GM21367 (cell line): ENCODE data around the gene RNU5D-1.
"Not testable (repeated sequence)": the region's sequence is repeated elsewhere in the genome, so short reads cannot be mapped to it uniquely, and the experiment has no call there.

Experiments
- ATAC-seq: cut with Tn5 transposase; IDR thresholded peaks from one replicate; pipeline ENCODE4 v1.9.1; 2021; ENCODE audit not compliant: unreplicated experiment

Gene RNU5D-1

DNA sequence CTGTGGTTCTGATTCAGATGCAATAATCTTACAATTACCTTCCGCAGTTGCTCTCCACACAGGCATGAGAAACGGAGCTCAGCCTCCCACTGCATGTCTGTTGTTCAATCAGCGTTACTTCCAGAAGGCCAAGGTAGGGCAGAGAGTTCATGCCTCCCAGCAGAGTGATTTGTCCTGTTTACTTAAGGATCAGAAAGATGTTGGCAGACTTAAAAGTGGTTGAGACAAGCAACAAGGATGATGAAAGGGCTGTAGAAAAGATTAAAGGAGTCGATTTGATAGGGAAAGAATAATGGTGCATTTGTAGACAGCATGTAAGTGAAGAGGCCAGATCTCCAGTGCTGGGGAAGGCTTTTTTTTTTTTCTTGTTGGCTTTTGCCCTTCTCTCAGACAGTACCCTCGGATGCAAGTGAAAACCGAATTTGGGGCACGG, 29.8 kb downstream of the RNU5D-1 start:
- no peak for ATAC-seq

DNA sequence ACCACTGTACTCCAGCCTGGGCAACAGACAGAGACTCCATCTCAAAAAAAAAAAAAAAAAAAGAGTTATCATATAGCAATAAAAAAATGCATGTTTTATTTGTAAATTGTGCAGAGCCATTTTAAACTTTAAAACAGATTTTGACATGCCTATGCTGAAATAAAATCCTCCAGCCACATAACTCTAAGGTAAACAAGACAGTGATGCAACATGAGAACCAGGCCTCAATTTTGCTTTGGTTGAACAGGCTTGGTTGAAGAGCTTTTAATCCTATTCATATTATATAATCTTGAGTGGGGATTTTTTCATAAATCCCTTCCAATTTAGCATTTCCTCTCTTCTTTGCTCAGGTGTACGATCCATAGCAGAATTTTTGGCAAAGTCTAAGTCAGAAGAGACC, 30.4 kb downstream of the RNU5D-1 start:
- no peak for ATAC-seq

DNA sequence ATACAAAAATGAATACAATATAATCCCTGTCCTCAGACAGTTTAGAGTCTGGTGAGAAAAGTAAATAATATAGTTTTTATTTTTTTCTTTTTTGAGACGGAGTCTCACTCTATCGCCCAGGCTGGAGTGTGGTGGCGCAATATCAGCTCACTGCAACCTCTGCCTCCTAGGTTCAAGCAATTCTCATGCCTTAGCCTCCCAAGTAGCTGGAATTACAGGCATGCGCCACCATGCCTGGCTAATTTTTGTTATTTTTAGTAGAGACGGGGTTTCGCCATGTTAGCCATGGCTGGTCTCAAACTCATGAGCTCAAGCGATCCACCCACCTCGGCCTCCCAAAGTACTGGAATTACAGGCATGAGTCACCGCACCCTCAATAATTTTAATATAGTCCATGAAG, 31.6 kb downstream of the RNU5D-1 start:
- not testable (repeated sequence) for ATAC-seq

DNA sequence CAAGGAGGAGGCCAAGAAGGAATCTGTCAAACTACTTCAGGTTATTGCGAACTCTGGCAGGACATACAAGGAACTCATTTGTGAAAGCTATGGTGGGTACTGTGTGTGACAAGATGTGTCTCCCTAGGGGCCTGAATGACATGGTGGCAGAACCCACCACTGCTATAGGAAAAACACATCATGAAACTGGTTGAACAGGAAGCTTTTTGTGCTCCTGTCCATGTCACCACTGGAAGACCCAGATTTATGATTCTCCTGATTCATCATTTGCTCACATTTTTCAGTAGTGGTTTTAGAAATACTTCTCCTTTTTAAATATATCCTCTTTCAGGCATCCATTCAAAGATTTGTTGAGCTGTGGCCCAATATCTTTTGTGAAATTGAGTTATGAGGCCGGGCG, 32.8 kb downstream of the RNU5D-1 start:
- ATAC-seq: no peak

DNA sequence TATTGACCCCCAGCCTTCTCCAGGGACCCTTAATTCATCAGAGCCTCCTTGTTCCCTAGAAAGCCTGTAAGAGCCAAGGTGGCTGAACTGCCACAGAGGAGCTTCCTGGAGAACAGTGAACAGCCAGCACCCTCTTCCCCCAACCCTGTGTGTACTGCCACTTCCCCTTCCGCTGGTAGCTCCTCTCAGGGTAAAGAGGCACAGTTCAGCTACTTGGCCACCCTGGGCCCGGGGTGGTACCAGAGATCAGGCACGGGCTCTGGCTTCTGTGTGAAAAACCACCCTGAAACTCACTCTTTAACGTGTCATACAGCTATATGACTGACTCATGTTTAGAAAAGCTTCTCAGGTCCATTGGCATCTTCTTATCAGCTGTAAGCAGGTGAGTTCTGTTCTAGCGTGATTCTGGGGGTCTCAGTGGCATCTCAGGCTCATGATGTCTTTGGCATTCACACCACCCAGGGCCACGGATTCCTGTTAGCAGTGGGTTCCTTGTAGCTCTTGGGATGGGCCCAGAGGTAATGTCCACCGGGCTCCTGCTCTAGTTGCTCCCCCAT, 34.1 kb downstream of the RNU5D-1 start:
- peak; percentile 45 for ATAC-seq

DNA sequence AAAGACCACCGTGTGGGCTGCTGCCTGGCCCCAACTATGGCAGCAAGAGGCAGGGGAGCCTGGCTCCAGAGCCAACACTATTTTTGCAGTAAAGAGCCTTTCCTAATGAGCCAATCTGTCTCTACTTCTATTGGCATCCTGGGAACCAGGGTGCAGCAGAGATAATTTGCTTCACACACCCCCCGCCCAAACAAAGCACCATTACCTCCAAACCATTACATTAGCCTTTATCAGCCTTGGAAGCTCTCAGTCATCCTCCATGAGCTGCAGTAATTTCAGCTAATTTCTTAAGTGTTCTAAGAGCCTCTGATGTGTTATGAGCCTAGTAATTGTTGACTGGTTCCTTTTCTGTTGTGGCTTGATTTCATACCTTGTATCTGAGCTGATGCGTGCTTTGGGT, 34.9 kb downstream of the RNU5D-1 start:
- no peak for ATAC-seq

DNA sequence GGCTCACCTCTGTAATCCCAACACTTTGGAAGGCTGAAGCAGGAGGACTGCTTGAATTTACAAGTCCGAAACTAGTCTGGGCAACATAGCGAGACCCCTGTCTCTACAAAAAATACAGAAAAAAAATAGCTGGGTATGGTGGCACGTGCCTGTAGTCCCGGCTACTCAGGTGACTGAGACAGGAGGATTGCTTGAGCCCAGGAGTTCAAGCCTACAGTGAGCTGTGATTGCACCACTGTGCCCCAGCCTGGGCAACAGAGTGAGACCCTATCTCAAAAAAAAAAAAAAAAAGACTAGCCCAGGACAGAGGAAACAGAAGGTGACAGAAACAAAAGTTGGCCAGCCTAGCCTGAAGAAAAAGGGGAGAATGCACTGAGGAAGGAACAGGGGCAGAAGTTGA, 35.3 kb downstream of the RNU5D-1 start:
- no peak for ATAC-seq

DNA sequence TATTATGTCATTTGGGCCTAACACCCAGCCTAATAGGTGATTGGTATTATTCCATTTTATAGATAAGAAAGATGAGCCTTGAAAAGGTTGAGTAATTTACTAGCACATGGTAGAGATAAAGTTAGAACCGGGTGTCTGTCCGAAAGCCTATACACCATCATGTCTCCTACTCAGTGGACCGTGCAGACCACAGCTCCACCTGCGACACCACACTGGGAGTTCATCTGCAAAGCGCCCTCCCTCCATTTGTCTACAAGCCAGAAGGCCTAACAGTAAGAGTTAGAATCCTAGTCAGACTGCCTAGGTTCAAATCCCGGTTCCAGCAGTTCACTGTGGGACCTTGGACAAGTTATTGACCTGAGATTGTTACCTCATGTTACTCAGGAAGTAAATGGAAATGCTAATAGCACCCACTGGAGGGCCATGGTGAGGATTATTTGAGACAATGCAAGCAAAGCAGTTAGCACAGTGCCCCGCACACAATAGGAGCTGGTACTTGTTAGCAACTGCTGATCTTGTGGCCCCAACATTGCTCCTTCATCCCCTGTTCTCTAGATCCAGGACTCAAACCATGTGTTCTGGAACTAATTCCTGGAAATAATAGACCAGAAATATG, 36.0 kb downstream of the RNU5D-1 start:
- peak; percentile 49 for ATAC-seq

DNA sequence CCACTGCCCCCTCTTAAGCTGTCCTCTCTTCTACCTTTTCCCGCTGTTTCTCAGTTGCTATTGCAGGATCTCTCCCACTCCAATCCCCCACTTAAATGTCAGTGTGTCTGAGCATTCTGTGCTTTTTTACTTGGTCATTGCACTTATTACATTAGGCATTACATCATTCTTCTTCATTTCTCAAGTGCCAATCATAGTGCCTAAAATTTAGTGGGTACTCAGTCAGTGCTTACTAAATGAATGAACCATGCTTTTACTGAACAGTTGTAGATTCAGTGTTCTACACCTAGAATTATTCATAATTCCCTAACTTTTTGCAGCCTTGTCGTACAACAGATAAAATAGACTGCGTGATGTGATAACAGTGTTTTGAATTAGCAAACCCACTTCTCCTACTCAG, 37.1 kb downstream of the RNU5D-1 start:
- ATAC-seq: no peak

DNA sequence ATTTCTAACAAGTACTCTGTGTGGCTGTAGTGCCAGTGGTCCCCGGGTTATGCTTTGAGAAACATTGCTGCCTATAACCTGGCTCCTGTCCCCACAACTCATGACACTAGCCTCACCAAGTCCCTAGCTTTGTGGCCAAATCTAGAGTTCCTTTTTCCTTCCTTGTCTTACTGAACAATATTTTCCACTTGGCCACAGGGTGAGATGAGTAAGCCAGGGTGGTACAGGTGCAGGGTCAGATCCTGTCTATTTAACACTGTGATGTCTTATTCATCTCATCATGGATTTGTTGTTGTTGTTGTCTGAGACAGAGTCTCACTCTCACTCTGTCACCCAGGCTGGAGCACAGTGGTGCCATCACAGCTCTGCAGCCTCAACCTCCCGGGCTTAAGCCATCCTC, 37.8 kb downstream of the RNU5D-1 start:
- no peak for ATAC-seq

DNA sequence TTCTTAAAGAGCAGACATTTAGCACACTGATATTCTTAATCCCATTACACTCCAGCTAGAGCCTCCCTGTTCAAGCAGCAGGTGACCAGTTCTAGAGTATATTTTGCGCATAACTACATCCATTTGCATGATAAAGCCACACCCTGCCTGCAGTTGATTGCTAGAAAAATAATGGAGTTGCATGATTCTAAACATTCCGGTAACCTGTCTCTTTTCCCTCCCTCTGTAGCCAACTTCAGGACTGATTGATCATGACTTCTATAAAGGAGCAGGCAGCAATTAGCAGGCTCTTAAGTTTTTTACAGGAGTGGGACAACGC, 41.6 kb downstream of the RNU5D-1 start:
- ATAC-seq: no peak

DNA sequence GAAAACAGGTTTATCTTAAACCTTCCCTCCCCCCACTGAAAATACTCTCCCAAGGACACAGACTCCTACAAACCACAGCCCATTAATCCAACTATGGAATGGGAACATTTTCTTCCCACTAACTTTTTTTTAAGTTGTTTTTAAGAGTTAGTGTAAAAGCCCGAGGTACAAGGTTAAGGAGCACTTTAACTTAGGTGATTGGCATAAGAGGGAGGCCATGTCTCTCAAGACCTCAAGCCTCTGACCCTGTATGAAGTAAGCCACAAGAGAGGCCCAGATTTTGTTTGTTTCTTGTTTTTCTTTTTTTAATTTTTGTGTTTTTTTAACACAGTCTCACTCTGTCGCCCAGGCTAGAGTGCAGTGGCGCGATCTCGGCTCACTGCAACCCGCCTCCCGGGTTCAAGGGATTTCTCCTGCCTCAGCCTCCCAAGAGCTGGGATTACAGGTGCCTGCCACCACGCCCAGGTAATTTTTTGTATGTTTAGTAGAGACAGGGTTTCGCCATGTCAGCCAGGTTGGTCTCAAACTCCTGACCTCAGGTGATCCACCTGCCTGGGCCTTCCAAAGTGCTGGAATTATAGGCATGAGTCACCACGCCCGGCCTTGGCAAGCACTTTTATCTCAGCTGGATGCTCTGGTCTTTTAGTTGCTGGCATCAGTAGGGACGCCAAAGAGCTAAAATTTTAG, 42.1 kb downstream of the RNU5D-1 start:
- no peak for ATAC-seq

DNA sequence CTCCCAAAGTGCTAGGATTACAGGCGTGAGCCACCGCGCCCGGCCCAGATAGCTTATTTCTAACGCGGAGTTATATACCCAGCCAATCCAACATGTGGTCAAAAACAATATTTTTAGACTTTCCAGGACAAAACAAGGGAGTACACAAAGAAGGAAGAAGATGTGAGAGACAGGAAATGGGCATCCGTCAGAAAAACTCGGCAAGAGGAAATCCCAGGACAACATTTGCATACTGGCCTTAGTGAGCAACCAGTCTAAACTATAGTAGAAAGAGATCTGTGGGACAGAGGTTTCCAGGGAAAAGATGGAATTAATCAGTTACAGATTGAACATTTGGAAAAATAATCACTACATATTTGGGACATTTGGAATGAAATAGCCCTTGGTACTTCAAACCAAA, 45.1 kb downstream of the RNU5D-1 start:
- ATAC-seq: no peak

DNA sequence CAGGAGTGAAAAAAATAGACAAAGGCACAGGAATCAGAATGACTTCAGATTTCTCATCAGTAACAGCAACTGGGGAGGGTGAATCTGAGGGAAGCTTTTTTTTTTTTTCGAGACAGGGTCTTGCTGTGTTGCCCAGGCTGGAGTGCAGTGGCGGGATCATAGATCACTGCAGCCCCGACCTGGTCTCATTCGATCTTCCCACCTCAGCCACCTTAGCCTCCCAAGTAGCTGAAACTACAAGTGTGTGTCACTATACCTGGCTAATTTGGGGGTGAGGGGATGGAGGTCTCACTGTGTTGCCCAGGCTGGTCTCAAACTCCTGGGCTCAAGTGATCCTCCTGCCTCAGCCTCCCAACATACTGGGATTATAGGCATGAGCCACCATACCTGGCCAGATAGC, 45.8 kb downstream of the RNU5D-1 start:
- no peak for ATAC-seq

DNA sequence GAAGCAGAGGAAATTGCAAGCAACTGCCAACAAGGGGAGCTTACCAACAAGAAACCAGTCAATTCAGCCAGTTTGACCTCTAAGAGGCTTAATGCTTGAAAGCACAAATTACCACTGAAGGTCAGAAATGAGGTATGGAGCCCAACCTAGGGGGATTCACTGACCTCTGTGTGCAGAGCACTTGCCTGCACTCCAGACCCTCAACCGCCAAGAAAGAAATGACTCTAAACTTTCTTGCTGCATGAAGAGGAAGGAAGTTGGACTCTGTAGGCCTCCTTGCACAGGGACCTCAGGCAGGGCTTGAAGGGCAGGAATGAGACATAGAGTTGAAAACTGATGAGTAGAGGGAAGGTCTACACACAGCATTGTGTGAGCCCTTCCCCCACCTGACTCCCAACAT, 46.4 kb downstream of the RNU5D-1 start:
- ATAC-seq: no peak

DNA sequence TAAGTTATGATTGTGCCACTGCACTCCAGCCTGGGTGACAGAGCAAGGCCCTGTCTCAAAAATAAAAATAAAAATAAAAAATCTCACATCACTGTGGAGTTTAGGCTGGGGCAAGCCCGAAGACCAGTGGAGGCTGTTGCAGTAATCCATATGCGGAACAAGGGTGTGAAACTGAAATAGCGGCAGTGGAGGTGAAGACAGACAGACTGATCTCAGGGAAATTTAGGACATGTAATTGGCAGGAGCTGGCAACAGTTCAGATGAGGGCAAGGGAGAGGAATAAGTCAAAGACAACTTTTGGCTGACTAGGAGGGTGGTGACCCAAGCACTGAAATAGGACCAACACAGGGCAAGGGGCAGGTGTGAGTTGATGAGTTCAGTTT, 48.1 kb downstream of the RNU5D-1 start:
- ATAC-seq: no peak

DNA sequence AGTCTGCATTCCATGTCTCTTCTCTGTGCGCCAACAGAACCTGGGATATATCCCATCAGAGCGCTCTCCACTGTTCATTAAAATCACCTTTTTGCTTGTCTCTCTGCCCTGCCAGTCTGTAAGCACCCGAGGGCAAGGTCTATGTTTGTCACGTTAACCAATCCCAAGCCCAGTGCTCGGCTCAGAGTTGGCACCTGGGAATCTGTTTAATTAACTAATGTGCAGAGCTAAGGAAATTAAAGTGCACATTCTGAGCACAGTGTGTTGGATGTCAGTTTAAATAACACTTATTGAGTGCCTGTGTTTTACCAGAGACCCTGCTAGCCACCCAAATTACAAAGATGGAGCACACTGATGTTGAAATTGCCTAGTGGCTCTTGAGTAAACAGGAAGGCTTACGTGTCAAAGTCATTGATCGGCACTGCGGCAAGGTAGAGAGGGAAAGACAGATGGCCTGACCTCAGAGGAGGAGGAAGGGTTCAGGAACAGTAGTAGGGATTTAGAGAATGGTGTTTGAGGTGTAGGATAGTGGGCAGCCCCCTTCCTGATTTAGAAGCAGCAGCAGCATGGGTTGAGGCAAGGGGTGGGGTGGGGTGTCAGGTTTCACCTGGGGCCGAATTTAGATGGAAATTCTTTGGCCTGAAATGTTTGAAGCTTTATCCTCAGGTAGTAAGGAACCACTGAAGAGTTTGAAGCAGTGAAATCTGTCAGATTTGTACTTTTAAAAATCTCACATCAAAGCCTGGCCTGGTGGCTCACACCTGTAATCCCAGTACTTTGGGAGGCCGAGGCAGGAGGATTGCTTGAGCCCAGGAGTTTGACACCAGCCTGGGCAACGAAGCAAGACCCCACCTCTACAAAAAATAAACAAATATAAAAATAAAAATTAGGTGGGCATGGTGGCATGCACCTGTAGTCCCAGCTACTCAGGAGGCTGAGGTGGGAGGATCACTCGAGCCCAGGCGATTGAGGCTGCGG, 48.8 kb downstream of the RNU5D-1 start:
- no peak for ATAC-seq
